Astrocyte of the spinal cord (primary cell): Measurements from ENCODE around the gene ROR1.

Experiments used
- DNase-seq: peaks from one replicate; pipeline ENCODE4 v3.0.0; 2011; ENCODE audit warnings: low read depth, low spot score
- H3K4me3 ChIP-seq: 2 replicates; pipeline ENCODE4 v1.5.1; 2011; ENCODE audit warnings: low read depth, mild to moderate bottlenecking, low read length, moderate library complexity
- CTCF ChIP-seq: IDR thresholded peaks from 2 replicates; pipeline ENCODE4 v1.5.1; 2012; ENCODE audit warnings: low read depth, mild to moderate bottlenecking, low read length, inconsistent platforms
- in situ Hi-C: cut with HindIII; loops from 2 replicates; pipeline ENCODE4 v1.10.0; 2017; ENCODE audit warnings: low sequenced_read_pairs

The ROR1 gene

GRCh38 chr1:64139877-64140276 lies 366.1 kb downstream of the ROR1 start:
- no peak for TF ChIP-seq CTCF
- in situ Hi-C loops: loop anchor here (25.0 kb wide), 1 partner anchor 453 kb away; no protein-coding TSS in a partner anchor
- no peak for DNase-seq

GRCh38 chr1:64140596-64140995 lies 366.8 kb downstream of the ROR1 start:
- no peak for DNase-seq
- TF ChIP-seq CTCF: no peak

More at GRCh38 chr1:64139877-64140276, 366.1 kb downstream of the ROR1 start:
- H3K4me3 ChIP-seq: no peak overlapping the region

GRCh38 chr1:64147045-64147724 lies 373.4 kb downstream of the ROR1 start:
- no peak overlapping the region for H3K4me3 ChIP-seq
- DNase-seq: no peak
- in situ Hi-C loops: loop anchor here (25.0 kb wide), 1 partner anchor 460 kb away; no protein-coding TSS in a partner anchor
- TF ChIP-seq CTCF: no peak

More at GRCh38 chr1:64140596-64140995, 366.8 kb downstream of the ROR1 start:
- in situ Hi-C loops: loop anchor here (25.0 kb wide), 1 partner anchor 453 kb away; no protein-coding TSS in a partner anchor
- H3K4me3 ChIP-seq: no peak overlapping the region

DNA sequence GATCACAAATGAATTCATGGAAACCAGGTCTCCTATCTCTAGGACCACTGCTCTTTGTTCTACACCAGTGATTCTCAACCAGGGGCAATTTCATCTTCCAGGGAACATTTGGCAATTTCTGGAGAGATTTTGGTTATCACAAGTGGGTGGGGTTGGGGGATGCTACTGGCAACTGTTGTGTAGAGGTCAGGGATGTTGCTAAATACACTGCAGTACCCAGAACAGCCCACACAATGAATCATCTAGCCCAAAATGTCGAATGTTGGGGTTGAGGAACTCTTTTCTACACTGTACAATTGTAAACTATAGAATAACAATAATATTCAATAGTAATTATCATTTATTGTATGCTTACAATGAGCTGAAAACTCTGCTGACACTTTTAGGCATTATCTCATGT lies 373.9 kb downstream of the ROR1 start:
- no peak for TF ChIP-seq CTCF
- in situ Hi-C loops: loop anchor here (25.0 kb wide), 1 partner anchor 460 kb away; no protein-coding TSS in a partner anchor
- DNase-seq: no peak
- no peak overlapping the region for H3K4me3 ChIP-seq

DNA sequence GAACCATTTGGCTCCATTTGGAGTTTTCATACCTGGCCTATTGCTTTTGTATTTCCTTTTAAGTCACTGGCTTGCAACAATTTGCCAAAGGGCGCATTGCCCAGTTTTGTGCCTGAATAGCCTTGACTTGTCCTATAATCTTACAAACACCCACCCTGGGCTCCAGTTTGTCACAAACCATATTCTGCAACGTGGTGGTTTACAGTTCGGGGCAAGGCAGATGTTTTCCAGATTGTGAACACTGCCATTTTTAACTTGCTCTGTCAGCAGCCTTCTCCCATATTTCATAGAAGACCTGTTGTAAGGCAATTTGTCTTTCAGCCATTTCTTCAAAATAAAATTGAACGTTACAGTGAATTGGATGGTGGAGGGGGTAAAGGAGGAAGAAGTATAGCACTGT lies 376.4 kb downstream of the ROR1 start:
- no peak for DNase-seq
- in situ Hi-C loops: no loop called here
- TF ChIP-seq CTCF: no peak
- no peak overlapping the region for H3K4me3 ChIP-seq

DNA sequence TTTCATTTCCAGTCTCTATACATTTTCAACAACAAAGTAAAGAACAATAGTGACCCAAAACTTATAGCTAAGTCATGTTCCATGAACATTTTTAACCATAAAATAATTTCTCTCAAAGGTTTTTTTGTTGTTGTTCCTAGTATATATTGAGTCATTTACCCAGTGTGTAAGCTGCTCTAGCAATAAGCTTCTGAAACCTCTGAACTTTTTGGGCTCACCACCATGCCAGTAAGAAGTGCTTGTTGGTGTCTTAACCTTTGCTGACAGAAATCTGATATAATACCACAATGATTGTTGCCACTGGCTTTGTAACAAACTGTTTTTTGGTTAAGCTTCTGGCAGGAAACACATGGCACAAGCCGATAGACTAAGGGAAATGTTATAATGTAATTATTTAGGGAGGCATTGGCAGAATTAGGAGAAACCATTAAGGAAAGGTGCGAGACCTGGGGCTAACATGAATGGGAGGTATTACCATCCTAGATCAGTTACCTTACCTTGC lies 377.0 kb downstream of the ROR1 start:
- no peak overlapping the region for H3K4me3 ChIP-seq
- in situ Hi-C loops: no loop called here
- TF ChIP-seq CTCF: no peak
- no peak for DNase-seq
